ENCODE results near the gene LRFN4. TPM values are rescaled to one million over a fixed set of nuclear protein-coding genes. Genes with fewer than 3 reads are reported as not detected.

Gene LRFN4
- total RNA-seq, 6 experiments from 2014 or later, result 0.48 to 4.7 (median 1.1) TPM

DNA sequence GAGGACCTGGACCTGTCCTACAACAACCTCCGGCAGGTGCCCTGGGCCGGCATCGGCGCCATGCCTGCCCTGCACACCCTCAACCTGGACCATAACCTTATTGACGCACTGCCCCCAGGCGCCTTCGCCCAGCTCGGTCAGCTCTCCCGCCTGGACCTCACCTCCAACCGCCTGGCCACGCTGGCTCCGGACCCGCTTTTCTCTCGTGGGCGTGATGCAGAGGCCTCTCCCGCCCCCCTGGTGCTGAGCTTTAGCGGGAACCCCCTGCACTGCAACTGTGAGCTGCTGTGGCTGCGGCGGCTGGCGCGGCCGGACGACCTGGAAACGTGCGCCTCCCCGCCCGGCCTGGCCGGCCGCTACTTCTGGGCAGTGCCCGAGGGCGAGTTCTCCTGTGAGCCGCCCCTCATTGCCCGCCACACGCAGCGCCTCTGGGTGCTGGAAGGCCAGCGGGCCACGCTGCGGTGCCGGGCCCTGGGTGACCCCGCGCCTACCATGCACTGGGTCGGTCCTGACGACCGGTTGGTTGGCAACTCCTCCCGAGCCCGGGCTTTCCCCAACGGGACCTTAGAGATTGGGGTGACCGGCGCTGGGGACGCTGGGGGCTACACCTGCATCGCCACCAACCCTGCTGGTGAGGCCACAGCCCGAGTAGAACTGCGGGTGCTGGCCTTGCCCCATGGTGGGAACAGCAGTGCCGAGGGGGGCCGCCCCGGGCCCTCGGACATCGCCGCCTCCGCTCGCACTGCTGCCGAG lies 1.5 kb downstream of the LRFN4 start:
- H3K27ac ChIP-seq, result no peak overlapping the region
- 20% methylated on average over 1 of the region's 62 CpGs for WGBS (ENCODE audit: insufficient coverage, low coverage, low lambda C conversion rate, missing lambda C conversion rate)
- no peaks in the 10 kb centered on the region for H3K9me3 ChIP-seq
- DNase-seq, result peak in 2 of 3 donors; percentile 31 to 62
- TF ChIP-seq POLR2A (IDR thresholded peaks at IDR 0.05), result no peak
- intact Hi-C loops (cut with DNase I), result loop anchor here in 1 of 2 donors (10.0 kb wide), 1 partner anchor 86 kb away; no protein-coding TSS in a partner anchor
- peaks cover 0 to 9% (median 0%) of the 10 kb centered on the region in 4 donors for H3K4me1 ChIP-seq
- H3K4me3 ChIP-seq, result no peak overlapping the region
- peak in 2 of 4 donors; percentile 2 for ATAC-seq
- no peaks in the 10 kb centered on the region for H3K27me3 ChIP-seq
- H3K36me3 ChIP-seq, result peaks cover 0 to 33% (median 10%) of the 10 kb centered on the region in 4 donors

DNA sequence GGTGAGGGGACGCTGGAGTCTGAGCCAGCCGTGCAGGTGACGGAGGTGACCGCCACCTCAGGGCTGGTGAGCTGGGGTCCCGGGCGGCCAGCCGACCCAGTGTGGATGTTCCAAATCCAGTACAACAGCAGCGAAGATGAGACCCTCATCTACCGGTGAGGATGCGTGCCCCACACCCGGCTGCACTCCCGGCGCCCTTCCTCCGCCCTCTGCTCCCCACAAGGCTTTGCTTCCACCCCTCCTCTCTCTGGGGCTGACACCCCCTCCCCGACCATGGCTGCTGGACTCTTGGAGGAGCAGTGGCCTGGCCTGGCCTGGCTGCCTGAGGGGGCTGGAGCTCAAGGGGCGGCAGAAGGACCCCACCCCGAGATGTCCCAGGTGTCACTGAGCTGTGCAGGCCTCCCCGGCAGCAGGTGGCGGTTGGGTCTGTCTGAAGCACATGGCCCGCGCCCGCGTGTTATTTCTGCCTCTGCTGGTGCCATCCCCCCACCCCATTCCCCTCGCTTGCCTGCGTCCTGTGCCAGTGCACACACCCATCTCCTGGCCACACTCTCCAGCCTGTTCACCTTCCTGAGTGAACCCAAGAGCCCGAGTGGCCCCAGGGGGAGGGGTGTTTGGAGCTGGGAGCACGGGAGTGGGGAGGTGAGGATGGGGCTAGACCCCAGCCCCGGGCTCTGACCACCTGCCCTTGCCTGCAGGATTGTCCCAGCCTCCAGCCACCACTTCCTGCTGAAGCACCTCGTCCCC lies 2.2 kb downstream of the LRFN4 start:
- Histone ChIP-seq H3K4me3 (no peak overlapping the region), H3K27ac (no peak overlapping the region), H3K4me1 (peaks cover 0 to 9% (median 0%) of the 10 kb centered on the region in 4 donors), H3K27me3 (no peaks in the 10 kb centered on the region), H3K9me3 (no peaks in the 10 kb centered on the region), H3K36me3 (peaks cover 0 to 40% (median 14%) of the 10 kb centered on the region in 4 donors)
- ATAC-seq, result no peak
- intact Hi-C loops (cut with DNase I), result loop anchor here in 1 of 2 donors (10.0 kb wide), 1 partner anchor 86 kb away; no protein-coding TSS in a partner anchor
- no peak for TF ChIP-seq POLR2A (IDR thresholded peaks at IDR 0.05)
- TF ChIP-seq, protein P1, sequence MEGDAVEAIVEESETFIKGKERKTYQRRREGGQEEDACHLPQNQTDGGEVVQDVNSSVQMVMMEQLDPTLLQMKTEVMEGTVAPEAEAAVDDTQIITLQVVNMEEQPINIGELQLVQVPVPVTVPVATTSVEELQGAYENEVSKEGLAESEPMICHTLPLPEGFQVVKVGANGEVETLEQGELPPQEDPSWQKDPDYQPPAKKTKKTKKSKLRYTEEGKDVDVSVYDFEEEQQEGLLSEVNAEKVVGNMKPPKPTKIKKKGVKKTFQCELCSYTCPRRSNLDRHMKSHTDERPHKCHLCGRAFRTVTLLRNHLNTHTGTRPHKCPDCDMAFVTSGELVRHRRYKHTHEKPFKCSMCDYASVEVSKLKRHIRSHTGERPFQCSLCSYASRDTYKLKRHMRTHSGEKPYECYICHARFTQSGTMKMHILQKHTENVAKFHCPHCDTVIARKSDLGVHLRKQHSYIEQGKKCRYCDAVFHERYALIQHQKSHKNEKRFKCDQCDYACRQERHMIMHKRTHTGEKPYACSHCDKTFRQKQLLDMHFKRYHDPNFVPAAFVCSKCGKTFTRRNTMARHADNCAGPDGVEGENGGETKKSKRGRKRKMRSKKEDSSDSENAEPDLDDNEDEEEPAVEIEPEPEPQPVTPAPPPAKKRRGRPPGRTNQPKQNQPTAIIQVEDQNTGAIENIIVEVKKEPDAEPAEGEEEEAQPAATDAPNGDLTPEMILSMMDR (IDR thresholded peaks at IDR 0.05), result no peak
- whole genome bisulfite sequencing (ENCODE audit: insufficient coverage, low coverage, low lambda C conversion rate, missing lambda C conversion rate), result 87% methylated on average over 9 of the region's 29 CpGs
- DNase-seq, result peak in 2 of 3 donors; percentile 23 to 57

DNA sequence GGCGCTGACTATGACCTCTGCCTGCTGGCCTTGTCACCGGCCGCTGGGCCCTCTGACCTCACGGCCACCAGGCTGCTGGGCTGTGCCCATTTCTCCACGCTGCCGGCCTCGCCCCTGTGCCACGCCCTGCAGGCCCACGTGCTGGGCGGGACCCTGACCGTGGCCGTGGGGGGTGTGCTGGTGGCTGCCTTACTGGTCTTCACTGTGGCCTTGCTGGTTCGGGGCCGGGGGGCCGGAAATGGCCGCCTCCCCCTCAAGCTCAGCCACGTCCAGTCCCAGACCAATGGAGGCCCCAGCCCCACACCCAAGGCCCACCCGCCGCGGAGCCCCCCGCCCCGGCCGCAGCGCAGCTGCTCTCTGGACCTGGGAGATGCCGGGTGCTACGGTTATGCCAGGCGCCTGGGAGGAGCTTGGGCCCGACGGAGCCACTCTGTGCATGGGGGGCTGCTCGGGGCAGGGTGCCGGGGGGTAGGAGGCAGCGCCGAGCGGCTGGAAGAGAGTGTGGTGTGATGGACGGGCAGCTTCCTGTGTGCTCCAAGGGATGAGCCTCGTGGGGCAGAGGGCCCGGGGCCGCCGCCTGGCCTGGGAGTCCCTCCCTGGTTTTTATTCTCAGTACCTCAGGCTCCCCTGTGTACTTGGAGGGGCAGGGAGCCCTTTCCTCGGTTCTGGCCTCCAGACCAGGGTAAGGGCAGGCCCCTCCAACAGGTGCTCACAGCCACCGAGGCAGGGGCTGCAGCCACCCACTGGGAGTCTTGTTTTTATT lies 3.0 kb downstream of the LRFN4 start:
- Histone ChIP-seq H3K4me1 (peaks cover 0 to 9% (median 0%) of the 10 kb centered on the region in 4 donors), H3K27me3 (no peaks in the 10 kb centered on the region), H3K27ac (no peak overlapping the region), H3K36me3 (peaks cover 0 to 48% (median 14%) of the 10 kb centered on the region in 4 donors), H3K4me3 (no peak overlapping the region), H3K9me3 (no peaks in the 10 kb centered on the region)
- WGBS (ENCODE audit: insufficient coverage, low coverage, low lambda C conversion rate, missing lambda C conversion rate), result 83% methylated on average over 12 of the region's 41 CpGs
- peak in 2 of 3 donors; percentile 50 to 70 for DNase-seq
- TF ChIP-seq, protein P1 (IDR thresholded peaks at IDR 0.05), result no peak
- no peak for TF ChIP-seq POLR2A (IDR thresholded peaks at IDR 0.05)
- peak; percentile 1 to 39 (median 20) for ATAC-seq
- intact Hi-C loops (cut with DNase I), result loop anchor here in 1 of 2 donors (10.0 kb wide), 1 partner anchor 85 kb away; no protein-coding TSS in a partner anchor

DNA sequence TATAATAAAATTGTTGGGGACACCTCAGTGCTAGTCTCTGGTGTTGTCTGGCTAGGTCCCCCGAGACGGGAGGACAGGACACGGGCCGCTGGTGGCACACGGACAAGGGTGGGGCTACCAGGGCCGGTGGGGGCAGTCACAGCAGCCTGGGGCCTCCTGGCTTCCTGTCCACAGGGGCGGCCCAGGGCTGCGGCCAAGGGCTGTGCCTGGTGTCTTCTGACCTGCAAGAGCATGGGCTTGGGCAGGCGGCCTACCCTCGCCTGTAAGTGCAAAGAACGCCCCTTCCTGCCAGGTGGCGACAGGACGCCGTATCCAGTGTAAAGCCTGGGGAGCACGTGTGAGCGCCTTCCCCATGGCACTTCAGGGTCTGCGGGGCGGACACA lies 3.6 kb downstream of the LRFN4 start:
- H3K9me3 ChIP-seq, result no peaks in the 10 kb centered on the region
- H3K4me3 ChIP-seq, result no peak overlapping the region
- peaks cover 0 to 53% (median 14%) of the 10 kb centered on the region in 4 donors for H3K36me3 ChIP-seq
- no peaks in the 10 kb centered on the region for H3K27me3 ChIP-seq
- H3K27ac ChIP-seq, result no peak overlapping the region
- peak in 1 of 3 donors; percentile 55 for DNase-seq
- TF ChIP-seq, protein P1 (IDR thresholded peaks at IDR 0.05), result no peak
- WGBS (ENCODE audit: insufficient coverage, low coverage, low lambda C conversion rate, missing lambda C conversion rate), result no CpG with 5 or more reads among the region's 18 CpGs
- intact Hi-C loops (cut with DNase I), result no loop called here
- no peak for ATAC-seq
- peaks cover 0 to 9% (median 0%) of the 10 kb centered on the region in 4 donors for H3K4me1 ChIP-seq
